Measurements from ENCODE around the gene LRCH1.

The LRCH1 gene

GRCh38 chr13:46687810-46688209, 134.8 kb downstream of the LRCH1 start:
- no peak for TF ChIP-seq CTCF (IDR thresholded peaks at IDR 0.05)

GRCh38 chr13:46688306-46688705, 135.3 kb downstream of the LRCH1 start:
- TF ChIP-seq CTCF (IDR thresholded peaks at IDR 0.05), result no peak

- no peak for TF ChIP-seq CTCF (IDR thresholded peaks at IDR 0.05)
Measured at GRCh38 chr13:46698014-46698413, 145.0 kb downstream of the LRCH1 start.

- no peak for TF ChIP-seq CTCF (IDR thresholded peaks at IDR 0.05)
Measured at GRCh38 chr13:46698910-46699460, 146.0 kb downstream of the LRCH1 start.

GRCh38 chr13:46712524-46712923, 159.6 kb downstream of the LRCH1 start:
- TF ChIP-seq CTCF (IDR thresholded peaks at IDR 0.05), result no peak

GRCh38 chr13:46715363-46715762, 162.4 kb downstream of the LRCH1 start:
- TF ChIP-seq CTCF (IDR thresholded peaks at IDR 0.05), result no peak

- TF ChIP-seq CTCF (IDR thresholded peaks at IDR 0.05), result no peak
Measured at GRCh38 chr13:46716821-46717220, 163.9 kb downstream of the LRCH1 start.

GRCh38 chr13:46717275-46717674, 164.3 kb downstream of the LRCH1 start:
- TF ChIP-seq CTCF (IDR thresholded peaks at IDR 0.05), result no peak

Data from LNCAP (cell line).